Measurements from ENCODE around the gene JAG1. TPM values are rescaled to one million over a fixed set of nuclear protein-coding genes. Genes with fewer than 3 reads are reported as not detected.
"Not testable (repeated sequence)": the region's sequence is repeated elsewhere in the genome, so short reads cannot be mapped to it uniquely, and the experiment has no call there.

Gene JAG1
- total RNA-seq, 2 experiments from 2014 or later: 0.32 to 0.67 TPM

- BruUV-seq (replicated peaks): no TSS peak
- intact Hi-C loops (cut with micrococcal nuclease; ENCODE audit: unreplicated experiment): no loop called here
- no peaks in the 10 kb centered on the region for H3K36me3 ChIP-seq (ENCODE audit: insufficient read depth, low read length)
- CTCF ChIA-PET (ENCODE audit: unreplicated experiment): no interaction called here
- no peak overlapping the region for H3K4me3 ChIP-seq (ENCODE audit: low read depth, low read length, poor library complexity, severe bottlenecking)
- no peak overlapping the region for H3K4me2 ChIP-seq (ENCODE audit: low read length)
- H3K4me1 ChIP-seq (ENCODE audit: insufficient read depth, low read length, poor library complexity, severe bottlenecking): no peaks in the 10 kb centered on the region
- H3K9me2 ChIP-seq (ENCODE audit: insufficient read depth, low read length): no peaks in the 10 kb centered on the region
- POLR2A ChIA-PET: no interaction called here
- H2AFZ ChIP-seq (ENCODE audit: low read length): no peak overlapping the region
- no peaks in the 10 kb centered on the region for H3K79me2 ChIP-seq (ENCODE audit: insufficient read depth, low read depth, low read length)
- TF ChIP-seq, protein P1, sequence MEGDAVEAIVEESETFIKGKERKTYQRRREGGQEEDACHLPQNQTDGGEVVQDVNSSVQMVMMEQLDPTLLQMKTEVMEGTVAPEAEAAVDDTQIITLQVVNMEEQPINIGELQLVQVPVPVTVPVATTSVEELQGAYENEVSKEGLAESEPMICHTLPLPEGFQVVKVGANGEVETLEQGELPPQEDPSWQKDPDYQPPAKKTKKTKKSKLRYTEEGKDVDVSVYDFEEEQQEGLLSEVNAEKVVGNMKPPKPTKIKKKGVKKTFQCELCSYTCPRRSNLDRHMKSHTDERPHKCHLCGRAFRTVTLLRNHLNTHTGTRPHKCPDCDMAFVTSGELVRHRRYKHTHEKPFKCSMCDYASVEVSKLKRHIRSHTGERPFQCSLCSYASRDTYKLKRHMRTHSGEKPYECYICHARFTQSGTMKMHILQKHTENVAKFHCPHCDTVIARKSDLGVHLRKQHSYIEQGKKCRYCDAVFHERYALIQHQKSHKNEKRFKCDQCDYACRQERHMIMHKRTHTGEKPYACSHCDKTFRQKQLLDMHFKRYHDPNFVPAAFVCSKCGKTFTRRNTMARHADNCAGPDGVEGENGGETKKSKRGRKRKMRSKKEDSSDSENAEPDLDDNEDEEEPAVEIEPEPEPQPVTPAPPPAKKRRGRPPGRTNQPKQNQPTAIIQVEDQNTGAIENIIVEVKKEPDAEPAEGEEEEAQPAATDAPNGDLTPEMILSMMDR (conservative IDR thresholded peaks at IDR 0.05; ENCODE audit: low read length): no peak
- no peak for TF ChIP-seq EZH2phosphoT487 (IDR thresholded peaks at IDR 0.05; ENCODE audit: borderline replicate concordance, low read depth, low read length)
- no peak overlapping the region for H3K27ac ChIP-seq (ENCODE audit: low read depth, low read length, poor library complexity, severe bottlenecking)
- DNase-seq (ENCODE audit: low spot score): no peak
- H4K20me1 ChIP-seq (ENCODE audit: insufficient read depth, low read length): no peaks in the 10 kb centered on the region
- no peaks in the 10 kb centered on the region for H3K9me3 ChIP-seq (ENCODE audit: low read length)
Measured at GRCh38 chr20:10618611-10619245, 55.1 kb downstream of the JAG1 start.

GRCh38 chr20:10617549-10618133, 56.2 kb downstream of the JAG1 start:
- POLR2A ChIA-PET: interaction anchor here (0.7 to 1.0 kb wide), 2 partner anchors 65 to 228 kb away, joined by 3 read pairs; no protein-coding TSS in a partner anchor
- H3K79me2 ChIP-seq (ENCODE audit: insufficient read depth, low read depth, low read length); H3K9me3 ChIP-seq (ENCODE audit: low read length); BruUV-seq (replicated peaks); H4K20me1 ChIP-seq (ENCODE audit: insufficient read depth, low read length); H3K9me2 ChIP-seq (ENCODE audit: insufficient read depth, low read length); H3K4me3 ChIP-seq (ENCODE audit: low read depth, low read length, poor library complexity, severe bottlenecking); H3K36me3 ChIP-seq (ENCODE audit: insufficient read depth, low read length); intact Hi-C loops (cut with micrococcal nuclease; ENCODE audit: unreplicated experiment); H3K4me2 ChIP-seq (ENCODE audit: low read length); H3K27ac ChIP-seq (ENCODE audit: low read depth, low read length, poor library complexity, severe bottlenecking); H3K4me1 ChIP-seq (ENCODE audit: insufficient read depth, low read length, poor library complexity, severe bottlenecking); DNase-seq (ENCODE audit: low spot score); CTCF ChIA-PET (ENCODE audit: unreplicated experiment); H2AFZ ChIP-seq (ENCODE audit: low read length): not testable (repeated sequence)

GRCh38 chr20:10616212-10616611, 57.6 kb downstream of the JAG1 start:
- Histone ChIP-seq H3K9me3 (ENCODE audit: low read length) (no peaks in the 10 kb centered on the region), H2AFZ (ENCODE audit: low read length) (no peak overlapping the region), H3K36me3 (ENCODE audit: insufficient read depth, low read length) (no peaks in the 10 kb centered on the region), H3K4me1 (ENCODE audit: insufficient read depth, low read length, poor library complexity, severe bottlenecking) (no peaks in the 10 kb centered on the region), H3K4me3 (ENCODE audit: low read depth, low read length, poor library complexity, severe bottlenecking) (no peak overlapping the region), H4K20me1 (ENCODE audit: insufficient read depth, low read length) (no peaks in the 10 kb centered on the region), H3K27ac (ENCODE audit: low read depth, low read length, poor library complexity, severe bottlenecking) (no peak overlapping the region), H3K9me2 (ENCODE audit: insufficient read depth, low read length) (no peaks in the 10 kb centered on the region), H3K79me2 (ENCODE audit: insufficient read depth, low read depth, low read length) (no peaks in the 10 kb centered on the region), H3K4me2 (ENCODE audit: low read length) (no peak overlapping the region)
- POLR2A ChIA-PET: no interaction called here
- DNase-seq (ENCODE audit: low spot score): no peak
- CTCF ChIA-PET (ENCODE audit: unreplicated experiment): no interaction called here
- no peak for TF ChIP-seq EZH2phosphoT487 (IDR thresholded peaks at IDR 0.05; ENCODE audit: borderline replicate concordance, low read depth, low read length)
- TF ChIP-seq, protein P1 (conservative IDR thresholded peaks at IDR 0.05; ENCODE audit: low read length): no peak
- no TSS peak for BruUV-seq (replicated peaks)
- intact Hi-C loops (cut with micrococcal nuclease; ENCODE audit: unreplicated experiment): no loop called here

Measured in OCI-LY7 (cell line).